Osteocyte (in vitro differentiated cells): Measurements from ENCODE around the gene POPDC2. TPM values are rescaled to one million over a fixed set of nuclear protein-coding genes. Genes with fewer than 3 reads are reported as not detected.

Experiments
- DNase-seq: peaks from one replicate; pipeline ENCODE4 v3.0.0; 2021; ENCODE audit warnings: mixed read lengths; ENCODE audit not compliant: unreplicated experiment; ENCODE audit errors: extremely low spot score
- H3K27ac Mint-ChIP-seq: one replicate; pipeline ENCODE4 v1.8.0; 2021; ENCODE audit warnings: mild to moderate bottlenecking, mixed read lengths; ENCODE audit not compliant: unreplicated experiment
- H3K27me3 Mint-ChIP-seq: one replicate; pipeline ENCODE4 v1.8.0; 2021; ENCODE audit warnings: mixed read lengths; ENCODE audit not compliant: unreplicated experiment
- H3K36me3 Mint-ChIP-seq: one replicate; pipeline ENCODE4 v1.8.0; 2021; ENCODE audit warnings: mixed read lengths; ENCODE audit not compliant: unreplicated experiment
- H3K4me1 Mint-ChIP-seq: one replicate; pipeline ENCODE4 v1.8.0; 2021; ENCODE audit warnings: mixed read lengths; ENCODE audit not compliant: unreplicated experiment
- H3K4me3 Mint-ChIP-seq: one replicate; pipeline ENCODE4 v1.8.0; 2021; ENCODE audit warnings: mild to moderate bottlenecking, moderate library complexity, mixed read lengths; ENCODE audit not compliant: unreplicated experiment
- H3K9me3 Mint-ChIP-seq: one replicate; pipeline ENCODE4 v1.8.0; 2021; ENCODE audit warnings: mixed read lengths; ENCODE audit not compliant: unreplicated experiment
- CTCF ChIP-seq: fragments of 200-600 bp; sonication (generic); IDR thresholded peaks from 2 replicates; pipeline ENCODE4 v1.5.0; 2021; ENCODE audit warnings: antibody characterized with exemption, mild to moderate bottlenecking, moderate library complexity
- long read RNA-seq: library from polyadenylated mRNA; unstranded; transcript quantifications from one replicate; pipeline ENCODE4 v2.0.0, GENCODE V29; 2021
- total RNA-seq: library from RNA; stranded (reverse); gene quantifications from 2 replicates; pipeline ENCODE4 v1.2.1, GENCODE V29; 2021

POPDC2 gene
- 2.1 and 2.4 TPM in 2 replicates for total RNA-seq
- long read RNA-seq, partial matches to known transcripts, result 0 of 1 reads
- long read RNA-seq, other reads (novel, unspliced or antisense), result 0 of 1 reads

- TF ChIP-seq CTCF, result no peak
- Mint-ChIP-seq H3K27me3 (no peaks in the 10 kb centered on the region), H3K36me3 (no peaks in the 10 kb centered on the region), H3K4me3 (no peak within 1 kb of the TSS), H3K4me1 (peaks cover 10% of the 10 kb centered on the region), H3K27ac (no peak within 1 kb of the TSS), H3K9me3 (no peaks in the 10 kb centered on the region)
- DNase-seq, result no peak
Observed at GRCh38 chr3:119660474-119661440, at the start of gene POPDC2. TSS of gene POPDC2 (minus strand) at chr3:119660589. CDS start at chr3:119660423, 166 bp downstream.

- no peak for DNase-seq
- H3K9me3 Mint-ChIP-seq, result no peaks in the 10 kb centered on the region
- H3K27ac Mint-ChIP-seq, result no peak overlapping the region
- no peak for TF ChIP-seq CTCF
- no peaks in the 10 kb centered on the region for H3K36me3 Mint-ChIP-seq
- peaks cover 13% of the 10 kb centered on the region for H3K4me1 Mint-ChIP-seq
- no peaks in the 10 kb centered on the region for H3K27me3 Mint-ChIP-seq
- H3K4me3 Mint-ChIP-seq, result peak overlapping the region; percentile 68
Observed at GRCh38 chr3:119703820-119704531, 43.6 kb upstream of the POPDC2 start.

- no peaks in the 10 kb centered on the region for H3K36me3 Mint-ChIP-seq
- no peaks in the 10 kb centered on the region for H3K9me3 Mint-ChIP-seq
- H3K27me3 Mint-ChIP-seq, result no peaks in the 10 kb centered on the region
- no peak within 1 kb of the TSS for H3K27ac Mint-ChIP-seq
- DNase-seq, result peak; percentile 96
- peaks cover 13% of the 10 kb centered on the region for H3K4me1 Mint-ChIP-seq
- TF ChIP-seq CTCF, result no peak
- peak within 1 kb of the TSS; percentile 68 for H3K4me3 Mint-ChIP-seq
Observed at GRCh38 chr3:119702530-119703527, 42.4 kb upstream of the POPDC2 start, which contains the start of gene CFAP91. TSS of gene CFAP91 (plus strand) at chr3:119703022. CDS start at chr3:119703099, 77 bp downstream.

GRCh38 chr3:119700920-119701734 lies 40.7 kb upstream of the POPDC2 start:
- H3K9me3 Mint-ChIP-seq, result no peaks in the 10 kb centered on the region
- TF ChIP-seq CTCF, result no peak
- DNase-seq, result no peak
- H3K4me1 Mint-ChIP-seq, result peaks cover 13% of the 10 kb centered on the region
- no peaks in the 10 kb centered on the region for H3K27me3 Mint-ChIP-seq
- no peak overlapping the region for H3K4me3 Mint-ChIP-seq
- no peak overlapping the region for H3K27ac Mint-ChIP-seq
- H3K36me3 Mint-ChIP-seq, result no peaks in the 10 kb centered on the region
